SK-N-SH treated with all-trans-retinoic acid at 6 μM for 48 hours (cell line): ENCODE data around the gene FAM184B.

Experiments used
- PPARA ChIP-seq: fragments of 250-450 bp; sonication (Bioruptor Pico); IDR thresholded peaks from 2 replicates; pipeline ENCODE4 v1.5.0; 2020; ENCODE audit warnings: mild to moderate bottlenecking, borderline replicate concordance
- TCF4 ChIP-seq: fragments of 250-450 bp; sonication (Bioruptor Pico); IDR thresholded peaks from 2 replicates; pipeline ENCODE4 v1.8.0; 2021; ENCODE audit warnings: mild to moderate bottlenecking, moderate library complexity, borderline replicate concordance
- ZNF70 ChIP-seq: fragments of 450-650 bp; formaldehyde crosslinking; IDR thresholded peaks from 2 replicates; pipeline ENCODE4 v1.5.0; 2020; ENCODE audit warnings: mild to moderate bottlenecking, moderate library complexity
- TF ChIP-seq, protein P1 (sequence below): fragments of 250-450 bp; sonication (Bioruptor Pico); IDR thresholded peaks from 2 replicates; pipeline ENCODE4 v1.8.0; 2020; ENCODE audit warnings: mild to moderate bottlenecking, moderate library complexity, borderline replicate concordance

DNA sequence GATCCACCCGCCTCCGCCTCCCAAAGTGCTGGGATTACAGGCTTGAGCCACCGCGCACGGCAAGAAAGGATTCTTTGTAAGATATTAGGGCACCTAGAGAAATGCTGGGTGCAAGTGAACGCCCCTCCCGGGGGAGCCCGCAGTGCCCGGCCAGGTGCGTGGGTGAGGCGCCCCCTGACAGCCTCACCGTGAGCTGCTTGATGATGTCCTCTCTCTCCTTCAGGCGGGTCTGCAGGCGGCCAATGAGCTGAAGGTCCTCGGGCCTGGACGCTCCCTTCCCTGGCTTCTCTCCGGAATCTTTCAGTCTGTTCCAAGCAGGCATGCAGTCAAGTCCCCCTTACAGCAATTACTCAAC is 145.1 kb downstream of the FAM184B start:
- TF ChIP-seq PPARA: no peak
- TF ChIP-seq ZNF70: no peak
- no peak for TF ChIP-seq TCF4
- TF ChIP-seq, protein P1, sequence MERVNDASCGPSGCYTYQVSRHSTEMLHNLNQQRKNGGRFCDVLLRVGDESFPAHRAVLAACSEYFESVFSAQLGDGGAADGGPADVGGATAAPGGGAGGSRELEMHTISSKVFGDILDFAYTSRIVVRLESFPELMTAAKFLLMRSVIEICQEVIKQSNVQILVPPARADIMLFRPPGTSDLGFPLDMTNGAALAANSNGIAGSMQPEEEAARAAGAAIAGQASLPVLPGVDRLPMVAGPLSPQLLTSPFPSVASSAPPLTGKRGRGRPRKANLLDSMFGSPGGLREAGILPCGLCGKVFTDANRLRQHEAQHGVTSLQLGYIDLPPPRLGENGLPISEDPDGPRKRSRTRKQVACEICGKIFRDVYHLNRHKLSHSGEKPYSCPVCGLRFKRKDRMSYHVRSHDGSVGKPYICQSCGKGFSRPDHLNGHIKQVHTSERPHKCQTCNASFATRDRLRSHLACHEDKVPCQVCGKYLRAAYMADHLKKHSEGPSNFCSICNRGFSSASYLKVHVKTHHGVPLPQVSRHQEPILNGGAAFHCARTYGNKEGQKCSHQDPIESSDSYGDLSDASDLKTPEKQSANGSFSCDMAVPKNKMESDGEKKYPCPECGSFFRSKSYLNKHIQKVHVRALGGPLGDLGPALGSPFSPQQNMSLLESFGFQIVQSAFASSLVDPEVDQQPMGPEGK (CRISPR knock-in tag): no peak
